Measurements from ENCODE around the gene MOCS3. TPM values are rescaled to one million over a fixed set of nuclear protein-coding genes. Genes with fewer than 3 reads are reported as not detected.

MOCS3 gene
- total RNA-seq, 4 donors from 2014 or later = 3.3 to 5.5 (median 3.6) TPM

- no peak for ATAC-seq (ENCODE audit: low FRiP score)
- no peak for DNase-seq (ENCODE audit: low spot score)
- no peak for TF ChIP-seq CTCF (IDR thresholded peaks at IDR 0.05)
Measured at GRCh38 chr20:51009303-51010042, 50.9 kb downstream of the MOCS3 start.

- no peak for TF ChIP-seq CTCF (IDR thresholded peaks at IDR 0.05)
- no peak for ATAC-seq (ENCODE audit: low FRiP score)
Measured at GRCh38 chr20:51010043-51010365, 51.4 kb downstream of the MOCS3 start.

DNA sequence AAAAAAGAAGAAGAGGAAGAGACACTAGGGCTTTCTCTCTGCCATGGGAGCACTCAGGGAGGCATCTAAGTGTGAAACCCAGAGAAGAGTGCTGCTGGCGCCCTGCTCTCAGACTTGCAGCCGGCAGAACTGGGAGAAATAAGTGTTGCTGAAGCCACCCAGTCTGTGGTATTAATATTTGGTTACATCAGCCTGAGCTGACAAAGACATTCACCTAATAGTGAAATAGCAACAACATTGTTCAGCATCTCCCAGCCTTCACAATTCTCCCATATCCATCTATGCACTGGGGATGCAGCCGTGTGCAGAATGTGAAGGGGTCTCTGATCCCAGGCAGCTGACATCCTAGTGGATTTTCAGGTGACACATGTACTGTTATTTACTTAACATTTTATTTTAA is 52.3 kb downstream of the MOCS3 start:
- no peak for ATAC-seq (ENCODE audit: low FRiP score)
- no peak for TF ChIP-seq CTCF (IDR thresholded peaks at IDR 0.05)
- no peak for DNase-seq (ENCODE audit: low spot score)

More at GRCh38 chr20:51010043-51010365, 51.4 kb downstream of the MOCS3 start:
- no peak for DNase-seq (ENCODE audit: low spot score)

DNA sequence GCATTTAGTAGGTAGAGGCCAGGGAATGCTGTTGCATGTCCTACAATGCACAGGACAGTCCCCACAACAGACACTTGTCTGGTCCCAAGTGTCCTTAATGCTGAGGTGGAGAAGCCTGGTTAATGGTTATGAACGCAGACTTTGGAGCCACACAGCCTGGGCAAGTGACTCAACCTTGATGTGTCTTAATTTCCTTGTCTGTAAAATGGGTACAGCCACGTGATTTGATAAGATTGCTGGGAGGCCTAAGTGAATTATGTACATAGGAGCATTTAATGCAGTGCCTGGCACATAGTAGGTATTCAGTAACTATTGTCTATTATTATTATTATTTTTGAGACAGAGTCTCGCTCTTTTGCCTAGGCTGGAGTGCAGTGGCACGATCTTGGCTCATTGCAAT is 52.9 kb downstream of the MOCS3 start:
- DNase-seq (ENCODE audit: low spot score) (no peak), ATAC-seq (ENCODE audit: low FRiP score) (no peak)
- no peak for TF ChIP-seq CTCF (IDR thresholded peaks at IDR 0.05)

DNA sequence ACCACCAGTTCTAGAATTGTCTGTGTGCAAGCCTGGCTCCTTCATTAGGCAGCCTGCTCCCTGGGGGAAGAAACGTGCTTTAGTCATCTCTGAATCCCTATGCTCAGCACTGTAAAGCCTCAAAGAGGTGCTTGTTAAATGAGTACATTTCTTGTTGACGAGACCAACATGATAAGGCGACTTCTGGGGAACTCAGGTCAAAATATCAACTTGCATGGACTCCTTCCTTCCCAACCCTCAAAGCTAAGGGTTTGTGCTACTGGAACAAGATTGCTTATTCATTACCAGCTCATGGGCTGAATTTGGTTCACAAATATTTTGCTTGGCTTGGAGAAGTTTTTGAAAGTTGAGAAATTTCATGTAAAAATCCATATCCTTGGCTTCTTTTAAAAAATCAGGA is 53.7 kb downstream of the MOCS3 start:
- TF ChIP-seq CTCF (IDR thresholded peaks at IDR 0.05) = no peak
- DNase-seq (ENCODE audit: low spot score) (no peak), ATAC-seq (ENCODE audit: low FRiP score) (no peak)

Other genes starting within 250 kb of the MOCS3 start
- gene PARD6B, start 227.2 kb upstream of the MOCS3 start, total RNA-seq = 10 to 100 TPM in 1 of 4 donors, 1 to 10 TPM in 3; 1.1 to 20.5 (median 5.9) TPM
- 1 to 10 TPM; 1.4 to 6.5 (median 3.1) TPM for gene BCAS4, start 163.8 kb upstream of the MOCS3 start, total RNA-seq
- gene ADNP, start 27.4 kb upstream of the MOCS3 start, total RNA-seq = 10 to 100 TPM; 42.2 to 65.9 (median 47.3) TPM
- 10 to 100 TPM; 39.0 to 62.0 (median 49.6) TPM for gene DPM1, start 286 bp upstream of the MOCS3 start, total RNA-seq
- gene KCNG1, start 64.3 kb downstream of the MOCS3 start, total RNA-seq = 1 to 10 TPM in 2 of 4 donors, under 1 TPM in 1, not detected in 1; 0.19 to 1.4 (median 1.2) TPM

Measured in omental fat pad (tissue), 4 donors.